ENCODE data around the gene DTNBP1. TPM values are rescaled to one million over a fixed set of nuclear protein-coding genes. Genes with fewer than 3 reads are reported as not detected.
"Not testable (repeated sequence)": the region's sequence is repeated elsewhere in the genome, so short reads cannot be mapped to it uniquely, and the experiment has no call there.

The DTNBP1 gene
- total and polyA plus RNA-seq, 5 donors from 2014 or later = 22.4 to 43.1 (median 33.7) TPM

- Mint-ChIP-seq H3K27me3 (peaks cover 30% of the 10 kb centered on the region), H3K36me3 (no peaks in the 10 kb centered on the region), H3K9me3 (peaks cover 0 to 3% (median 0%) of the 10 kb centered on the region in 7 donors), H3K27ac (no peak overlapping the region), H3K4me1 (no peaks in the 10 kb centered on the region), H3K4me3 (no peak overlapping the region)
- H3K4me3 ChIP-seq (ENCODE audit: low read depth, low read length) = no peak overlapping the region
- no peaks in the 10 kb centered on the region for H3K9me3 ChIP-seq (ENCODE audit: control insufficient read depth in 2 of 2, low read length in 2 of 2)
- no peaks in the 10 kb centered on the region for H3K4me1 ChIP-seq (ENCODE audit: control insufficient read depth, insufficient read depth, low read length, poor library complexity, severe bottlenecking)
- peaks cover 25% of the 10 kb centered on the region for H3K27me3 ChIP-seq (ENCODE audit: control insufficient read depth, insufficient read depth, low read length)
- H3K27ac ChIP-seq (ENCODE audit: insufficient read depth, low read length, poor library complexity, severe bottlenecking) = no peak overlapping the region
- H3K36me3 ChIP-seq (ENCODE audit: control insufficient read depth, insufficient read depth, low read length) = no peaks in the 10 kb centered on the region
- ATAC-seq (ENCODE audit: low read depth in 2 of 2) (no peak), DNase-seq (no peak)
Measured at GRCh38 chr6:15675536-15676220, 12.8 kb upstream of the DTNBP1 start.

DNA sequence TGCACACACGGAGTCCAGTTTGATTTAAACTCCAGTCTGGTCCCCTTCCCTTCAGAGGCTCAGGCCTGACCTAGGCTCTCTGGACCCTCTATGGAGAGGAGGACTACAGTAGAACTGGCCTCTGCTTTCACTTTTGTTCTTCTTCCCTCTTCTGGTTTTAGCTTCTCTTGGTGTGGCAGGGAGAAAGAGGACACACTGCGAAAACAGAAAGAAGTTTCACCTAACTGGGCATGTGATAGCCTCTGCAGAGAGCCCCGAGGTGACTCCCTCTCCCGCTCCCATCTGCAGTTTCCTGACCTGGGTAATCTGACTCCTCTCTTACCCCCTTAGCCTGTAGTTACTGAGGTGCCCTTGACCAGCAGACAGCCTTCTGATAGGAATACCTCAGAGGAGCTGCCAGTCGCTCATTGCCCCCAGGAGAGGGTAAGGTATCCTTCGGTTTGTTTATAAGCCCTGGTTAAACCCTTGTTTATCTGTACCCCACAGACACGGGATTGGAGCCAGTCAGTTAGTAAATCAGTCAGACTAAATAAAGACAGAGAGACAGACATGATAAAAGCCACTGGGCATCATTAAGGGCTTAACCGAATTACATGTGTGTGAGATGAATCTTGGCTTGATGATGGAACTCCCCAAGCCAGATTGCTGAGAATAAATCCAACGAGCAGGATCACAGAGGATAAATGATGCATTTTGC, 12.0 kb upstream of the DTNBP1 start:
- Histone ChIP-seq H3K4me1 (ENCODE audit: control insufficient read depth, insufficient read depth, low read length, poor library complexity, severe bottlenecking) (no peaks in the 10 kb centered on the region), H3K27me3 (ENCODE audit: control insufficient read depth, insufficient read depth, low read length) (peaks cover 27% of the 10 kb centered on the region), H3K27ac (ENCODE audit: insufficient read depth, low read length, poor library complexity, severe bottlenecking) (no peak overlapping the region), H3K4me3 (ENCODE audit: low read depth, low read length) (no peak overlapping the region), H3K9me3 (ENCODE audit: control insufficient read depth in 2 of 2, low read length in 2 of 2) (no peaks in the 10 kb centered on the region), H3K36me3 (ENCODE audit: control insufficient read depth, insufficient read depth, low read length) (no peaks in the 10 kb centered on the region)
- peaks cover 0 to 5% (median 0%) of the 10 kb centered on the region in 7 donors for H3K9me3 Mint-ChIP-seq
- H3K27me3 Mint-ChIP-seq = peaks cover 35% of the 10 kb centered on the region
- DNase-seq = no peak
- no peak for ATAC-seq (ENCODE audit: low read depth in 2 of 2)
- H3K27ac Mint-ChIP-seq = no peak overlapping the region
- no peaks in the 10 kb centered on the region for H3K36me3 Mint-ChIP-seq
- H3K4me1 Mint-ChIP-seq = no peaks in the 10 kb centered on the region
- no peak overlapping the region for H3K4me3 Mint-ChIP-seq

GRCh38 chr6:15673666-15674065, 10.8 kb upstream of the DTNBP1 start:
- Mint-ChIP-seq H3K27me3 (peaks cover 36% of the 10 kb centered on the region), H3K27ac (no peak overlapping the region)
- no peaks in the 10 kb centered on the region for H3K4me1 ChIP-seq (ENCODE audit: control insufficient read depth, insufficient read depth, low read length, poor library complexity, severe bottlenecking)

DNA sequence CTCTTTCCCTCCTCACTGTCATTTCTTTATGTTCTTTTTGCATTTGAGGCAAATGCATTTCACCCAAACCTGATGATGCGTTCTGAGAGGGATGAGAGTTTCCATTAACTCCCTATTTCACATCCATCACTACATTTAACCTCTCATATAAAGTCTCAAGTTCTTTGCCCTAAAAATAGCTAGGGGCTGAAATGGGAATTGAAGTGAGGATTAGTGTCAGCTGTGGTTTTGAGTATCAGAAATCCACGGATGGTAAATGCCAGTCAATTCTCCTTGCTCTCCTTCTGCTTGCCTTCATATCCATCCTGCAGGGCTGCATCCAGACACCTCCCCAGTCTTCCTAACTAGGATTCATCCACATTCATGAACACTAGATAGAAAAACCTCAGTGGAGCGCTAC, 10.0 kb upstream of the DTNBP1 start:
- ATAC-seq (ENCODE audit: low read depth in 2 of 2) (no peak), DNase-seq (no peak)
- H3K27ac Mint-ChIP-seq = no peak overlapping the region
- H3K4me1 Mint-ChIP-seq = no peaks in the 10 kb centered on the region
- Histone ChIP-seq H3K27me3 (ENCODE audit: control insufficient read depth, insufficient read depth, low read length) (peaks cover 28% of the 10 kb centered on the region), H3K4me1 (ENCODE audit: control insufficient read depth, insufficient read depth, low read length, poor library complexity, severe bottlenecking) (no peaks in the 10 kb centered on the region), H3K27ac (ENCODE audit: insufficient read depth, low read length, poor library complexity, severe bottlenecking) (no peak overlapping the region), H3K36me3 (ENCODE audit: control insufficient read depth, insufficient read depth, low read length) (no peaks in the 10 kb centered on the region), H3K9me3 (ENCODE audit: control insufficient read depth in 2 of 2, low read length in 2 of 2) (no peaks in the 10 kb centered on the region), H3K4me3 (ENCODE audit: low read depth, low read length) (no peak overlapping the region)
- H3K36me3 Mint-ChIP-seq = no peaks in the 10 kb centered on the region
- H3K4me3 Mint-ChIP-seq = no peak overlapping the region
- H3K9me3 Mint-ChIP-seq = peaks cover 0 to 3% (median 0%) of the 10 kb centered on the region in 7 donors
- peaks cover 39% of the 10 kb centered on the region for H3K27me3 Mint-ChIP-seq

More at GRCh38 chr6:15673666-15674065, 10.8 kb upstream of the DTNBP1 start:
- Mint-ChIP-seq H3K4me1 (no peaks in the 10 kb centered on the region), H3K36me3 (no peaks in the 10 kb centered on the region), H3K4me3 (no peak overlapping the region), H3K9me3 (peaks cover 0 to 5% (median 0%) of the 10 kb centered on the region in 7 donors)
- Histone ChIP-seq H3K36me3 (ENCODE audit: control insufficient read depth, insufficient read depth, low read length) (no peaks in the 10 kb centered on the region), H3K9me3 (ENCODE audit: control insufficient read depth in 2 of 2, low read length in 2 of 2) (no peaks in the 10 kb centered on the region), H3K27me3 (ENCODE audit: control insufficient read depth, insufficient read depth, low read length) (peaks cover 32% of the 10 kb centered on the region), H3K4me3 (ENCODE audit: low read depth, low read length) (no peak overlapping the region), H3K27ac (ENCODE audit: insufficient read depth, low read length, poor library complexity, severe bottlenecking) (no peak overlapping the region)
- no peak for DNase-seq
- ATAC-seq (ENCODE audit: low read depth in 2 of 2) = no peak

DNA sequence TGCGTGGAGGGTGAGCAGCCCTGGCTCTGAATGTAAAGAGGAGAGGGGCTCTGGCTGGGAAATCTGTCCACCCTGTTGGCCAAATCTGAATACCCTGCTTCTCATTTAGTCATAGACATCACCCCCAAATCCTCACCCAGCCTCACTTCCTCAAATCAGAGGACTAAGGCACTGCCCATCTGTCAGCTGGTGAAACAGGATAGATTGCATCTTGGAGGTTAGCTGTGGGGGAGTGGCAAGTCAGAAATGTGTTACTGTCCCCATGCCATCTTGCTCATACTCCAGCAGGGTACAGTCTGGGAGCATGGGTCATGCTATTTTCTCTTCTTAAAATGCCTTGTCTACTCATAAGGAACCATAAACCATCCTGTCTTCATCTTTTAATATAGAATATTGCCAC, 9.5 kb upstream of the DTNBP1 start:
- Mint-ChIP-seq H3K9me3 (peaks cover 0 to 3% (median 0%) of the 10 kb centered on the region in 7 donors), H3K4me1 (no peaks in the 10 kb centered on the region), H3K36me3 (no peaks in the 10 kb centered on the region), H3K27me3 (peaks cover 40% of the 10 kb centered on the region), H3K4me3 (no peak overlapping the region), H3K27ac (no peak overlapping the region)
- DNase-seq (no peak), ATAC-seq (ENCODE audit: low read depth in 2 of 2) (no peak)
- H3K4me3 ChIP-seq (ENCODE audit: low read depth, low read length) = no peak overlapping the region
- peaks cover 26% of the 10 kb centered on the region for H3K27me3 ChIP-seq (ENCODE audit: control insufficient read depth, insufficient read depth, low read length)
- H3K27ac ChIP-seq (ENCODE audit: insufficient read depth, low read length, poor library complexity, severe bottlenecking) = no peak overlapping the region
- no peaks in the 10 kb centered on the region for H3K9me3 ChIP-seq (ENCODE audit: control insufficient read depth in 2 of 2, low read length in 2 of 2)
- H3K36me3 ChIP-seq (ENCODE audit: control insufficient read depth, insufficient read depth, low read length) = no peaks in the 10 kb centered on the region
- no peaks in the 10 kb centered on the region for H3K4me1 ChIP-seq (ENCODE audit: control insufficient read depth, insufficient read depth, low read length, poor library complexity, severe bottlenecking)

GRCh38 chr6:15668918-15669317, 6.1 kb upstream of the DTNBP1 start:
- no peaks in the 10 kb centered on the region for H3K9me3 ChIP-seq (ENCODE audit: control insufficient read depth in 2 of 2, low read length in 2 of 2)
- Mint-ChIP-seq H3K36me3 (no peaks in the 10 kb centered on the region), H3K4me1 (peaks cover under 1% of the 10 kb centered on the region in 4 donors), H3K9me3 (peaks cover 0 to 1% (median 0%) of the 10 kb centered on the region in 7 donors), H3K4me3 (no peak overlapping the region), H3K27ac (no peak overlapping the region), H3K27me3 (peaks cover 37% of the 10 kb centered on the region)
- no peak overlapping the region for H3K27ac ChIP-seq (ENCODE audit: insufficient read depth, low read length, poor library complexity, severe bottlenecking)
- no peaks in the 10 kb centered on the region for H3K36me3 ChIP-seq (ENCODE audit: control insufficient read depth, insufficient read depth, low read length)
- DNase-seq = no peak
- no peaks in the 10 kb centered on the region for H3K4me1 ChIP-seq (ENCODE audit: control insufficient read depth, insufficient read depth, low read length, poor library complexity, severe bottlenecking)
- peaks cover 22% of the 10 kb centered on the region for H3K27me3 ChIP-seq (ENCODE audit: control insufficient read depth, insufficient read depth, low read length)
- no peak overlapping the region for H3K4me3 ChIP-seq (ENCODE audit: low read depth, low read length)
- ATAC-seq (ENCODE audit: low read depth in 2 of 2) = no peak

DNA sequence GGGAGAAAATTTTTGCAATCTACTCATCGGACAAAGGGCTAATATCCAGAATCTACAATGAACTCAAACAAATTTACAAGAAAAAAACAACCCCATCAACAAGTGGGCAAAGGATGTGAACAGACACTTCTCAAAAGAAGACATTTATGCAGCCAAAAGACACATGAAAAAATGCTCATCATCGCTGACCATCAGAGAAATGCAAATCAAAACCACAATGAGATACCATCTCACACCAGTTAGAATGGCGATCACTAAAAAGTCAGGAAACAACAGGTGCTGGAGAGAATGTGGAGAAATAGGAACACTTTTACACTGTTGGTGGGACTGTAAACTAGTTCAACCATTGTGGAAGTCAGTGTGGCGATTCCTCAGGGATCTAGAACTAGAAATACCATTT, 4.1 kb upstream of the DTNBP1 start:
- H3K27me3 ChIP-seq (ENCODE audit: control insufficient read depth, insufficient read depth, low read length) = peaks cover 15% of the 10 kb centered on the region
- H3K36me3 ChIP-seq (ENCODE audit: control insufficient read depth, insufficient read depth, low read length); ATAC-seq (ENCODE audit: low read depth in 2 of 2); H3K4me3 ChIP-seq (ENCODE audit: low read depth, low read length); H3K27ac Mint-ChIP-seq; H3K27ac ChIP-seq (ENCODE audit: insufficient read depth, low read length, poor library complexity, severe bottlenecking); H3K36me3 Mint-ChIP-seq; H3K4me1 ChIP-seq (ENCODE audit: control insufficient read depth, insufficient read depth, low read length, poor library complexity, severe bottlenecking); H3K4me3 Mint-ChIP-seq; H3K9me3 ChIP-seq (ENCODE audit: control insufficient read depth in 2 of 2, low read length in 2 of 2); DNase-seq; H3K9me3 Mint-ChIP-seq: not testable (repeated sequence)
- Mint-ChIP-seq H3K27me3 (peaks cover 26% of the 10 kb centered on the region), H3K4me1 (peaks cover 7 to 14% (median 8%) of the 10 kb centered on the region in 4 donors)

Data from CD4-positive, CD25-positive, alpha-beta regulatory T cell (primary cell).